WTC11 (cell line): ENCODE data around the gene PRR30. TPM values are rescaled to one million over a fixed set of nuclear protein-coding genes. Genes with fewer than 3 reads are reported as not detected.
A peak's percentile ranks its signal among the peaks of the same experiment; 100 is the strongest.
"Not testable (repeated sequence)": the region's sequence is repeated elsewhere in the genome, so short reads cannot be mapped to it uniquely, and the experiment has no call there.

Experiments used
- ATAC-seq: fragments of 200-7000 bp; cut with Tn5 transposase; 2 replicates; pipeline ENCODE4 v1.10.0; 2021; ENCODE audit warnings: mild to moderate bottlenecking, moderate library complexity
- CTCF ChIA-PET: fragments of 300-600 bp; sonication (Branson Sonifier 250); formaldehyde crosslinking; loops from one replicate; lab custom pipeline; 2021; ENCODE audit warnings: antibody characterized with exemption; lab: Charles Lee
- POLR2A ChIA-PET: fragments of 350-600 bp; sonication (Branson Sonifier 250); formaldehyde crosslinking; loops from one replicate; lab custom pipeline; 2021; ENCODE audit warnings: antibody characterized with exemption; lab: Charles Lee
- DNase-seq: peaks from one replicate; pipeline ENCODE4 v3.0.0; 2021; ENCODE audit warnings: low spot score
- H3K27ac Mint-ChIP-seq: 2 replicates; pipeline ENCODE4 v1.8.0; 2021; ENCODE audit warnings: mixed read lengths
- H3K27me3 Mint-ChIP-seq: 2 replicates; pipeline ENCODE4 v1.8.0; 2021; ENCODE audit warnings: low read depth, mild to moderate bottlenecking, moderate library complexity, mixed read lengths
- H3K36me3 Mint-ChIP-seq: 2 replicates; pipeline ENCODE4 v1.8.0; 2021; ENCODE audit warnings: mixed read lengths
- H3K4me1 Mint-ChIP-seq: 2 replicates; pipeline ENCODE4 v1.8.0; 2022; ENCODE audit warnings: mixed read lengths
- H3K4me3 Mint-ChIP-seq: 2 replicates; pipeline ENCODE4 v1.8.0; 2021; ENCODE audit warnings: mild to moderate bottlenecking, moderate library complexity, mixed read lengths
- H3K9me3 Mint-ChIP-seq: 2 replicates; pipeline ENCODE4 v1.8.0; 2021; ENCODE audit warnings: mixed read lengths
- CREM ChIP-seq: sonication (generic); formaldehyde crosslinking; IDR thresholded peaks from 2 replicates; pipeline ENCODE4 v1.8.1; 2022; ENCODE audit warnings: mild to moderate bottlenecking, missing genetic modification reagents, moderate library complexity
- ESRRA ChIP-seq: sonication (generic); formaldehyde crosslinking; IDR thresholded peaks from 2 replicates; pipeline ENCODE4 v1.8.1; 2022; ENCODE audit warnings: mild to moderate bottlenecking, missing genetic modification reagents, borderline replicate concordance
- ETV6 ChIP-seq: sonication (generic); formaldehyde crosslinking; IDR thresholded peaks from 2 replicates; pipeline ENCODE4 v1.8.1; 2022; ENCODE audit warnings: mild to moderate bottlenecking, missing genetic modification reagents
- FOXJ3 ChIP-seq: sonication (generic); formaldehyde crosslinking; IDR thresholded peaks from 2 replicates; pipeline ENCODE4 v1.9.0; 2021; ENCODE audit warnings: missing genetic modification reagents, mild to moderate bottlenecking, borderline replicate concordance
- HMGA2 ChIP-seq: fragments of 250-450 bp; sonication (Bioruptor Pico); IDR thresholded peaks from 2 replicates; pipeline ENCODE4 v1.4.0; 2021; ENCODE audit warnings: mild to moderate bottlenecking, moderate library complexity
- IRF2 ChIP-seq: sonication (generic); formaldehyde crosslinking; IDR thresholded peaks from 2 replicates; pipeline ENCODE4 v1.8.0; 2022; ENCODE audit warnings: low read depth, missing genetic modification reagents, borderline replicate concordance
- JUN ChIP-seq: sonication (generic); formaldehyde crosslinking; IDR thresholded peaks from 2 replicates; pipeline ENCODE4 v1.8.0; 2023; ENCODE audit warnings: mild to moderate bottlenecking, missing genetic modification reagents
- NFYB ChIP-seq: sonication (generic); formaldehyde crosslinking; conservative IDR thresholded peaks from 2 replicates; pipeline ENCODE4 v1.8.0; 2022; ENCODE audit warnings: low read depth, missing genetic modification reagents
- NR2C2 ChIP-seq: sonication (generic); formaldehyde crosslinking; IDR thresholded peaks from 2 replicates; pipeline ENCODE4 v1.8.0; 2022; ENCODE audit warnings: mild to moderate bottlenecking, missing genetic modification reagents
- RORB ChIP-seq: fragments of 250-450 bp; sonication (Bioruptor Pico); IDR thresholded peaks from 2 replicates; pipeline ENCODE4 v1.9.0; 2021; ENCODE audit warnings: mild to moderate bottlenecking
- ZNF396 ChIP-seq: fragments of 250-450 bp; sonication (Bioruptor Pico); IDR thresholded peaks from 2 replicates; pipeline ENCODE4 v1.8.0; 2021; ENCODE audit warnings: mild to moderate bottlenecking, moderate library complexity, borderline replicate concordance
- ZNF671 ChIP-seq: fragments of 250-450 bp; sonication (Bioruptor Pico); IDR thresholded peaks from 2 replicates; pipeline ENCODE4 v1.8.0; 2021; ENCODE audit warnings: mild to moderate bottlenecking
- total RNA-seq: library from RNA; stranded (reverse); gene quantifications from 3 replicates; pipeline ENCODE4 v1.2.3, GENCODE V29; 2021
- TF ChIP-seq, protein P1 (sequence below): fragments of 200-600 bp; IDR thresholded peaks from 2 replicates; pipeline ENCODE4 v1.8.0; 2022; ENCODE audit warnings: antibody characterized with exemption
- TF ChIP-seq, protein P2 (sequence below): sonication (generic); formaldehyde crosslinking; IDR thresholded peaks from 2 replicates; pipeline ENCODE4 v1.8.0; 2023; ENCODE audit warnings: missing genetic modification reagents
- TF ChIP-seq, protein P3 (sequence below): sonication (generic); formaldehyde crosslinking; IDR thresholded peaks from 2 replicates; pipeline ENCODE4 v1.8.0; 2023; ENCODE audit warnings: mild to moderate bottlenecking, missing genetic modification reagents
- TF ChIP-seq, protein P4 (sequence below): sonication (generic); formaldehyde crosslinking; IDR thresholded peaks from 2 replicates; pipeline ENCODE4 v1.8.1; 2023; ENCODE audit warnings: mild to moderate bottlenecking, missing genetic modification reagents
- TF ChIP-seq, protein P5 (sequence below): fragments of 250-450 bp; sonication (Bioruptor Pico); IDR thresholded peaks from 2 replicates; pipeline ENCODE4 v1.9.0; 2021; ENCODE audit warnings: mild to moderate bottlenecking
- TF ChIP-seq, protein P6 (sequence below): fragments of 250-450 bp; sonication (Bioruptor Pico); IDR thresholded peaks from 2 replicates; pipeline ENCODE4 v2.1.2; 2022; ENCODE audit warnings: mild to moderate bottlenecking, moderate library complexity
- TF ChIP-seq, protein P7 (sequence below): sonication (generic); formaldehyde crosslinking; IDR thresholded peaks from 2 replicates; pipeline ENCODE4 v1.8.1; 2022; ENCODE audit warnings: low read depth, missing genetic modification reagents, borderline replicate concordance

Gene PRR30
- total RNA-seq, 1 experiment from 2014 or later: not detected

DNA sequence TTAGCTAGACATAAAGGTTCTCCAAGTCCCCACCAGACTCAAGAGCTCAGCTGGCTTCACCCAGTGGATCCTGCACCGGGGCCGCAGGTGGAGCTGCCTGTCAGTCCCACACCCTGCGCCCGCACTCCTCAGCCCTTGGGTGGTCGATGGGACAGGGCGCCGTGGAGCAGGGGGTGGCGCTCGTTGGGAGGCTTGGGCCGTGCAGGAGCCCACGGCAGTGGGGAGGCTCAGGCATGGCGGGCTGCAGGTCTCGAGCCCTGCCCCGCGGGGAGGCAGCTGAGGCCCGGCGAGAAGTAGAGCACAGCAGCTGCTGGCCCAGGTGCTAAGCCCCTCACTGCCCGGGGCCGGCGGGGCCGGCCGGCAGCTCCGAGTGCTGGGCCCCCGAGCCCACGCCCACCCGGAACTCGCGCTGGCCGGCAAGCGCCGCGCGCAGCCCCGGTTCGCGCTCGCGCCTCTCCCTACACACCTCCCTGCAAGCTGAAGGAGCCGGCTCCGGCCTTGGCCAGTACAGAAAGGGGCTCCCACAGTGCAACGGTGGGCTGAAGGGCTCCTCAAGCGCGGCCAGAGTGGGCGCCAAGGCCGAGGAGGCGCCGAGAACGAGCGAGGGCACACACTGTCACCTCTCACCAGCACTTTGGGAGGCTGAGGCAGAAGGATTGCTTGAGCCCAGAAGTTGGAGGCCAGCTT is 27.7 kb downstream of the PRR30 start:
- CTCF ChIA-PET: interaction anchor here (1.0 to 1.9 kb wide), 4 partner anchors 22 to 80 kb away, joined by 3 to 16 read pairs (median 4); partner anchors contain the start of gene KHK
- H3K9me3 Mint-ChIP-seq, H3K36me3 Mint-ChIP-seq, DNase-seq, H3K4me3 Mint-ChIP-seq, H3K27me3 Mint-ChIP-seq, ATAC-seq, H3K4me1 Mint-ChIP-seq, H3K27ac Mint-ChIP-seq, POLR2A ChIA-PET: not testable (repeated sequence)

DNA sequence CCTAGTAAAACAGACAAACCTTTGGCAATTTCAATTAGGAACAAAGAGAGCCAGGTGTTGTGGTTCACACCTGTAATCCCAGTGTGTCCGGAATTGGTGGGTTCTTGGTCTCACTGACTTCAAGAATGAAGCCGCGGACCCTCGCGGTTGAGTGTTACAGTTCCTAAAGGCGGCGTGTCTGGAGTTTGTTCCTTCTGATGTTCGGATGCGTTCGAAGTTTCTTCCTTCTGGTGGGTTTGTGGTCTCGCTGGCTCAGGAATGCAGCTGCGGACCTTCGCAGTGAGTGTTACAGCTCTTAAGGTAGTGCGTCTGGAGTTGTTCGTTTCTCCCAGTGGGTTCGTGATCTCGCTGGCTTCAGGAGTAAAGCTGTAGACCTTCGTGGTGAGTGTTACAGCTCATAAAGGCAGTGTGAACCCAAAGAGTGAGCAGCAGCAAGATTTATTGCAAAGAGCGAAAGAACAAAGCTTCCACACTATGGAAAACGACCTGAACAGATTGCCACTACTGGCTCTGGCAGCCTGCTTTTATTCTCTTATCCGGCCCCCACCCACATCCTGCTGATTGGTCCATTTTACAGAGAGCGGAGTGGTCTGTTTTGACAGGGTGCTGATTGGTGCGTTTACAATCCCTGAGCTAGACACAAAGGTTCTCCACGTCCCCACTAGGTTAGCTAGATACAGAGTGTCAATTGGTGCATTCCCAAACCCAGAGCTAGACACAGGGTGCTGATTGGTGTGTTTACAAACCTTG is 28.4 kb downstream of the PRR30 start:
- H3K4me1 Mint-ChIP-seq, H3K4me3 Mint-ChIP-seq, H3K9me3 Mint-ChIP-seq, H3K27me3 Mint-ChIP-seq, POLR2A ChIA-PET, H3K36me3 Mint-ChIP-seq, ATAC-seq, DNase-seq: not testable (repeated sequence)
- CTCF ChIA-PET: interaction anchor here (0.6 to 1.9 kb wide), 6 partner anchors 23 to 1269 kb away, joined by 3 to 16 read pairs (median 4); partner anchors contain the start of gene KHK
- H3K27ac Mint-ChIP-seq: peak overlapping the region; percentile 41; the same call in 1 of the 2 replicates
- TF ChIP-seq NFYB (CRISPR knock-in tag): peak; percentile 76

DNA sequence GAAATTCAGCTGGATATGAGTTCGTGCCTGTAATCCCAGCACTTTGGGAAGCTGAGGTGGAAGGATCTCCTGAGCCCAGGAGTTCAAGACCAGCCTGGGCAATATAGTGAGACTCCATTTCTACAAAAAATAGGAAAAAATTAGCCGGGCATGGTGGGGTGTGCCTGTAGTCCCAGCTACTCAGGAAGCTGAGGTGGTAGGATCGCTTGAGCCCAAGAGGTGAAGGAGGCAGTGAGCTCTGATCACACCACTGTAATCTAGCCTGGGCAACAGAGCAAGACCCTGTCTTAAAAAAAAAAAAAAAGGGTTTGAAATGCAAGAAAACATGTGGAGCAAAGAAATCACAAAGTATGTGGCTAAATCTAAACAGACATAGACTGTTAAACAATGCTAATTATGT is 30.1 kb downstream of the PRR30 start:
- no peaks in the 10 kb centered on the region for H3K36me3 Mint-ChIP-seq
- peaks cover 2% of the 10 kb centered on the region; the same call in 1 of the 2 replicates for H3K4me1 Mint-ChIP-seq
- ChIA-PET CTCF (interaction anchor here (1.1 to 1.9 kb wide), 3 partner anchors 24 to 183 kb away, joined by 3 to 9 read pairs (median 4); no protein-coding TSS in a partner anchor), POLR2A (no interaction called here)
- 0 out of 2 replicates have a peak, but pooled peaks cover 5% of the 10 kb centered on the region for H3K27me3 Mint-ChIP-seq
- no peak for DNase-seq
- no peak overlapping the region for H3K27ac Mint-ChIP-seq
- H3K9me3 Mint-ChIP-seq: no peaks in the 10 kb centered on the region
- no peak overlapping the region for H3K4me3 Mint-ChIP-seq
- no peak for ATAC-seq
- no peak for TF ChIP-seq ETV6
- TF ChIP-seq JUN: no peak
- no peak for TF ChIP-seq IRF2
- TF ChIP-seq, protein P1, sequence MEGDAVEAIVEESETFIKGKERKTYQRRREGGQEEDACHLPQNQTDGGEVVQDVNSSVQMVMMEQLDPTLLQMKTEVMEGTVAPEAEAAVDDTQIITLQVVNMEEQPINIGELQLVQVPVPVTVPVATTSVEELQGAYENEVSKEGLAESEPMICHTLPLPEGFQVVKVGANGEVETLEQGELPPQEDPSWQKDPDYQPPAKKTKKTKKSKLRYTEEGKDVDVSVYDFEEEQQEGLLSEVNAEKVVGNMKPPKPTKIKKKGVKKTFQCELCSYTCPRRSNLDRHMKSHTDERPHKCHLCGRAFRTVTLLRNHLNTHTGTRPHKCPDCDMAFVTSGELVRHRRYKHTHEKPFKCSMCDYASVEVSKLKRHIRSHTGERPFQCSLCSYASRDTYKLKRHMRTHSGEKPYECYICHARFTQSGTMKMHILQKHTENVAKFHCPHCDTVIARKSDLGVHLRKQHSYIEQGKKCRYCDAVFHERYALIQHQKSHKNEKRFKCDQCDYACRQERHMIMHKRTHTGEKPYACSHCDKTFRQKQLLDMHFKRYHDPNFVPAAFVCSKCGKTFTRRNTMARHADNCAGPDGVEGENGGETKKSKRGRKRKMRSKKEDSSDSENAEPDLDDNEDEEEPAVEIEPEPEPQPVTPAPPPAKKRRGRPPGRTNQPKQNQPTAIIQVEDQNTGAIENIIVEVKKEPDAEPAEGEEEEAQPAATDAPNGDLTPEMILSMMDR: no peak
- TF ChIP-seq, protein P2, sequence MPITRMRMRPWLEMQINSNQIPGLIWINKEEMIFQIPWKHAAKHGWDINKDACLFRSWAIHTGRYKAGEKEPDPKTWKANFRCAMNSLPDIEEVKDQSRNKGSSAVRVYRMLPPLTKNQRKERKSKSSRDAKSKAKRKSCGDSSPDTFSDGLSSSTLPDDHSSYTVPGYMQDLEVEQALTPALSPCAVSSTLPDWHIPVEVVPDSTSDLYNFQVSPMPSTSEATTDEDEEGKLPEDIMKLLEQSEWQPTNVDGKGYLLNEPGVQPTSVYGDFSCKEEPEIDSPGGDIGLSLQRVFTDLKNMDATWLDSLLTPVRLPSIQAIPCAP: no peak
- no peak for TF ChIP-seq ZNF396 (CRISPR knock-in tag)
- TF ChIP-seq, protein P3, sequence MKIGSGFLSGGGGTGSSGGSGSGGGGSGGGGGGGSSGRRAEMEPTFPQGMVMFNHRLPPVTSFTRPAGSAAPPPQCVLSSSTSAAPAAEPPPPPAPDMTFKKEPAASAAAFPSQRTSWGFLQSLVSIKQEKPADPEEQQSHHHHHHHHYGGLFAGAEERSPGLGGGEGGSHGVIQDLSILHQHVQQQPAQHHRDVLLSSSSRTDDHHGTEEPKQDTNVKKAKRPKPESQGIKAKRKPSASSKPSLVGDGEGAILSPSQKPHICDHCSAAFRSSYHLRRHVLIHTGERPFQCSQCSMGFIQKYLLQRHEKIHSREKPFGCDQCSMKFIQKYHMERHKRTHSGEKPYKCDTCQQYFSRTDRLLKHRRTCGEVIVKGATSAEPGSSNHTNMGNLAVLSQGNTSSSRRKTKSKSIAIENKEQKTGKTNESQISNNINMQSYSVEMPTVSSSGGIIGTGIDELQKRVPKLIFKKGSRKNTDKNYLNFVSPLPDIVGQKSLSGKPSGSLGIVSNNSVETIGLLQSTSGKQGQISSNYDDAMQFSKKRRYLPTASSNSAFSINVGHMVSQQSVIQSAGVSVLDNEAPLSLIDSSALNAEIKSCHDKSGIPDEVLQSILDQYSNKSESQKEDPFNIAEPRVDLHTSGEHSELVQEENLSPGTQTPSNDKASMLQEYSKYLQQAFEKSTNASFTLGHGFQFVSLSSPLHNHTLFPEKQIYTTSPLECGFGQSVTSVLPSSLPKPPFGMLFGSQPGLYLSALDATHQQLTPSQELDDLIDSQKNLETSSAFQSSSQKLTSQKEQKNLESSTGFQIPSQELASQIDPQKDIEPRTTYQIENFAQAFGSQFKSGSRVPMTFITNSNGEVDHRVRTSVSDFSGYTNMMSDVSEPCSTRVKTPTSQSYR (CRISPR knock-in tag): no peak
- no peak for TF ChIP-seq HMGA2 (CRISPR knock-in tag)
- TF ChIP-seq FOXJ3 (CRISPR knock-in tag): no peak
- TF ChIP-seq ESRRA (CRISPR knock-in tag): no peak
- TF ChIP-seq ZNF671 (CRISPR knock-in tag): no peak
- TF ChIP-seq, protein P4, sequence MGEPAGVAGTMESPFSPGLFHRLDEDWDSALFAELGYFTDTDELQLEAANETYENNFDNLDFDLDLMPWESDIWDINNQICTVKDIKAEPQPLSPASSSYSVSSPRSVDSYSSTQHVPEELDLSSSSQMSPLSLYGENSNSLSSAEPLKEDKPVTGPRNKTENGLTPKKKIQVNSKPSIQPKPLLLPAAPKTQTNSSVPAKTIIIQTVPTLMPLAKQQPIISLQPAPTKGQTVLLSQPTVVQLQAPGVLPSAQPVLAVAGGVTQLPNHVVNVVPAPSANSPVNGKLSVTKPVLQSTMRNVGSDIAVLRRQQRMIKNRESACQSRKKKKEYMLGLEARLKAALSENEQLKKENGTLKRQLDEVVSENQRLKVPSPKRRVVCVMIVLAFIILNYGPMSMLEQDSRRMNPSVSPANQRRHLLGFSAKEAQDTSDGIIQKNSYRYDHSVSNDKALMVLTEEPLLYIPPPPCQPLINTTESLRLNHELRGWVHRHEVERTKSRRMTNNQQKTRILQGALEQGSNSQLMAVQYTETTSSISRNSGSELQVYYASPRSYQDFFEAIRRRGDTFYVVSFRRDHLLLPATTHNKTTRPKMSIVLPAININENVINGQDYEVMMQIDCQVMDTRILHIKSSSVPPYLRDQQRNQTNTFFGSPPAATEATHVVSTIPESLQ: no peak
- TF ChIP-seq NR2C2 (CRISPR knock-in tag): no peak
- TF ChIP-seq, protein P5, sequence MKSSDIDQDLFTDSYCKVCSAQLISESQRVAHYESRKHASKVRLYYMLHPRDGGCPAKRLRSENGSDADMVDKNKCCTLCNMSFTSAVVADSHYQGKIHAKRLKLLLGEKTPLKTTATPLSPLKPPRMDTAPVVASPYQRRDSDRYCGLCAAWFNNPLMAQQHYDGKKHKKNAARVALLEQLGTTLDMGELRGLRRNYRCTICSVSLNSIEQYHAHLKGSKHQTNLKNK (CRISPR knock-in tag): no peak
- TF ChIP-seq, protein P6, sequence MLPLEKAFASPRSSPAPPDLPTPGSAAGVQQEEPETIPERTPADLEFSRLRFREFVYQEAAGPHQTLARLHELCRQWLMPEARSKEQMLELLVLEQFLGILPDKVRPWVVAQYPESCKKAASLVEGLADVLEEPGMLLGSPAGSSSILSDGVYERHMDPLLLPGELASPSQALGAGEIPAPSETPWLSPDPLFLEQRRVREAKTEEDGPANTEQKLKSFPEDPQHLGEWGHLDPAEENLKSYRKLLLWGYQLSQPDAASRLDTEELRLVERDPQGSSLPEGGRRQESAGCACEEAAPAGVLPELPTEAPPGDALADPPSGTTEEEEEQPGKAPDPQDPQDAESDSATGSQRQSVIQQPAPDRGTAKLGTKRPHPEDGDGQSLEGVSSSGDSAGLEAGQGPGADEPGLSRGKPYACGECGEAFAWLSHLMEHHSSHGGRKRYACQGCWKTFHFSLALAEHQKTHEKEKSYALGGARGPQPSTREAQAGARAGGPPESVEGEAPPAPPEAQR (CRISPR knock-in tag): no peak
- TF ChIP-seq CREM: no peak
- TF ChIP-seq, protein P7, sequence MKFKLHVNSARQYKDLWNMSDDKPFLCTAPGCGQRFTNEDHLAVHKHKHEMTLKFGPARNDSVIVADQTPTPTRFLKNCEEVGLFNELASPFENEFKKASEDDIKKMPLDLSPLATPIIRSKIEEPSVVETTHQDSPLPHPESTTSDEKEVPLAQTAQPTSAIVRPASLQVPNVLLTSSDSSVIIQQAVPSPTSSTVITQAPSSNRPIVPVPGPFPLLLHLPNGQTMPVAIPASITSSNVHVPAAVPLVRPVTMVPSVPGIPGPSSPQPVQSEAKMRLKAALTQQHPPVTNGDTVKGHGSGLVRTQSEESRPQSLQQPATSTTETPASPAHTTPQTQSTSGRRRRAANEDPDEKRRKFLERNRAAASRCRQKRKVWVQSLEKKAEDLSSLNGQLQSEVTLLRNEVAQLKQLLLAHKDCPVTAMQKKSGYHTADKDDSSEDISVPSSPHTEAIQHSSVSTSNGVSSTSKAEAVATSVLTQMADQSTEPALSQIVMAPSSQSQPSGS (CRISPR knock-in tag): no peak
- no peak for TF ChIP-seq RORB (CRISPR knock-in tag)
